ENCODE results near the gene LDLRAD4.

The LDLRAD4 gene

GRCh38 chr18:13501891-13502290 is 283.3 kb downstream of the LDLRAD4 start:
- no peak for DNase-seq

GRCh38 chr18:13502585-13502984 is 284.0 kb downstream of the LDLRAD4 start:
- no peak for DNase-seq

- no peak for DNase-seq
These were observed 285.3 kb downstream of the LDLRAD4 start for GRCh38 chr18:13503836-13504235.

- no peak for DNase-seq
These were observed 287.3 kb downstream of the LDLRAD4 start for GRCh38 chr18:13505780-13506345.

GRCh38 chr18:13510594-13510993 is 292.0 kb downstream of the LDLRAD4 start:
- no peak for DNase-seq

GRCh38 chr18:13511961-13512577 is 293.5 kb downstream of the LDLRAD4 start:
- no peak for DNase-seq

GRCh38 chr18:13513021-13513420 is 294.5 kb downstream of the LDLRAD4 start:
- DNase-seq = no peak

- DNase-seq = no peak
These were observed 294.9 kb downstream of the LDLRAD4 start for GRCh38 chr18:13513481-13513880.

- no peak for DNase-seq
These were observed 296.0 kb downstream of the LDLRAD4 start for GRCh38 chr18:13514558-13514957.

- DNase-seq = no peak
These were observed 298.3 kb downstream of the LDLRAD4 start for GRCh38 chr18:13516855-13517254.

GRCh38 chr18:13517369-13517768 is 298.8 kb downstream of the LDLRAD4 start:
- DNase-seq = no peak

- no peak for DNase-seq
These were observed 299.8 kb downstream of the LDLRAD4 start for GRCh38 chr18:13518382-13518781.

GRCh38 chr18:13520306-13520705 is 301.7 kb downstream of the LDLRAD4 start:
- DNase-seq = no peak

- DNase-seq = no peak
These were observed 302.2 kb downstream of the LDLRAD4 start for GRCh38 chr18:13520741-13521140.

- DNase-seq = no peak
These were observed 302.9 kb downstream of the LDLRAD4 start for GRCh38 chr18:13521418-13521817.

- no peak for DNase-seq
These were observed 303.7 kb downstream of the LDLRAD4 start for GRCh38 chr18:13522256-13522655.

GRCh38 chr18:13522861-13523660 is 304.5 kb downstream of the LDLRAD4 start:
- DNase-seq = no peak

- no peak for DNase-seq
These were observed 305.5 kb downstream of the LDLRAD4 start for GRCh38 chr18:13524054-13524453.

GRCh38 chr18:13524811-13525210 is 306.3 kb downstream of the LDLRAD4 start:
- DNase-seq = no peak

GRCh38 chr18:13525381-13526029 is 306.9 kb downstream of the LDLRAD4 start:
- no peak for DNase-seq

GRCh38 chr18:13526519-13526918 is 308.0 kb downstream of the LDLRAD4 start:
- no peak for DNase-seq

GRCh38 chr18:13527256-13527655 is 308.7 kb downstream of the LDLRAD4 start:
- DNase-seq = no peak

GRCh38 chr18:13527730-13528129 is 309.2 kb downstream of the LDLRAD4 start:
- no peak for DNase-seq
